ENCODE results near the gene SHC4. TPM values are rescaled to one million over a fixed set of nuclear protein-coding genes. Genes with fewer than 3 reads are reported as not detected.

SHC4 gene
- total RNA-seq, 6 donors from 2014 or later, result under 0.01 to 0.59 (median 0.20) TPM; not detected in 2

GRCh38 chr15:48890375-48890972 lies 73.2 kb downstream of the SHC4 start:
- ATAC-seq (ENCODE audit: low FRiP score in 2 of 2), result no peak
- Histone ChIP-seq H3K36me3 (no peaks in the 10 kb centered on the region), H3K4me3 (no peak overlapping the region), H3K27ac (no peak overlapping the region), H3K27me3 (no peaks in the 10 kb centered on the region), H3K4me1 (no peaks in the 10 kb centered on the region), H3K9me3 (no peaks in the 10 kb centered on the region)
- WGBS, 2 donors, result 83 to 87% methylated on average over 10 of the region's 10 CpGs
- no peak for TF ChIP-seq POLR2AphosphoS5 (IDR thresholded peaks at IDR 0.05)
- no peak for TF ChIP-seq POLR2A (IDR thresholded peaks at IDR 0.05)
- no peak for TF ChIP-seq EP300 (IDR thresholded peaks at IDR 0.05)
- TF ChIP-seq, protein P1, sequence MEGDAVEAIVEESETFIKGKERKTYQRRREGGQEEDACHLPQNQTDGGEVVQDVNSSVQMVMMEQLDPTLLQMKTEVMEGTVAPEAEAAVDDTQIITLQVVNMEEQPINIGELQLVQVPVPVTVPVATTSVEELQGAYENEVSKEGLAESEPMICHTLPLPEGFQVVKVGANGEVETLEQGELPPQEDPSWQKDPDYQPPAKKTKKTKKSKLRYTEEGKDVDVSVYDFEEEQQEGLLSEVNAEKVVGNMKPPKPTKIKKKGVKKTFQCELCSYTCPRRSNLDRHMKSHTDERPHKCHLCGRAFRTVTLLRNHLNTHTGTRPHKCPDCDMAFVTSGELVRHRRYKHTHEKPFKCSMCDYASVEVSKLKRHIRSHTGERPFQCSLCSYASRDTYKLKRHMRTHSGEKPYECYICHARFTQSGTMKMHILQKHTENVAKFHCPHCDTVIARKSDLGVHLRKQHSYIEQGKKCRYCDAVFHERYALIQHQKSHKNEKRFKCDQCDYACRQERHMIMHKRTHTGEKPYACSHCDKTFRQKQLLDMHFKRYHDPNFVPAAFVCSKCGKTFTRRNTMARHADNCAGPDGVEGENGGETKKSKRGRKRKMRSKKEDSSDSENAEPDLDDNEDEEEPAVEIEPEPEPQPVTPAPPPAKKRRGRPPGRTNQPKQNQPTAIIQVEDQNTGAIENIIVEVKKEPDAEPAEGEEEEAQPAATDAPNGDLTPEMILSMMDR (IDR thresholded peaks at IDR 0.05), result no peak
- no peak for DNase-seq

DNA sequence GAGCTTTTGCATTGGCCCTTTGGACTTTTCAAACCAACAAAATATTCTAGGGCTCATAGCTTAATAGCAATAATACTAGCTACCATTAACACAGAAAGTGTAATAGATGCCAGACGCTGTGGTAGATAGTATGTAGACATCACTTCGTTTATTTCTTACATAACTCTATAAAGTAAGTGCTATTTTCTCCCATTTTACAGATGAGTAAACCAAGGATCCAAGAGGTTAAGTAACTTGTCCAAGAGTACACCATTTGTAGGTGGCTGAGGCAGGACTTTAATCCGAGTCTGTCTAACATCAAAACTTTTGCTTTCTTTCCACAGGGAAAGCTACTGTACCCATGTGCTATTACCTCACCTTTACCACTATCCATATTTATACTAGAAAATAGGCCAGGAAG lies 73.8 kb downstream of the SHC4 start:
- 85 to 92% methylated on average over 3 of the region's 3 CpGs for WGBS, 2 donors
- ATAC-seq (ENCODE audit: low FRiP score in 2 of 2) (no peak), DNase-seq (no peak)
- TF ChIP-seq EP300 (IDR thresholded peaks at IDR 0.05) (no peak), POLR2A (IDR thresholded peaks at IDR 0.05) (no peak), POLR2AphosphoS5 (IDR thresholded peaks at IDR 0.05) (no peak)
- TF ChIP-seq, protein P1 (IDR thresholded peaks at IDR 0.05), result no peak
- no peaks in the 10 kb centered on the region for H3K4me1 ChIP-seq
- H3K4me3 ChIP-seq, result no peak overlapping the region
- H3K27me3 ChIP-seq, result no peaks in the 10 kb centered on the region
- no peaks in the 10 kb centered on the region for H3K36me3 ChIP-seq
- H3K9me3 ChIP-seq, result no peaks in the 10 kb centered on the region
- no peak overlapping the region for H3K27ac ChIP-seq

- H3K4me1 ChIP-seq, result no peaks in the 10 kb centered on the region
- H3K36me3 ChIP-seq, result no peaks in the 10 kb centered on the region
- ATAC-seq (ENCODE audit: low FRiP score in 2 of 2) (peak in 1 of 2 donors; percentile 36), DNase-seq (no peak)
- H3K27me3 ChIP-seq, result no peaks in the 10 kb centered on the region
- no peaks in the 10 kb centered on the region for H3K9me3 ChIP-seq
- no peak for TF ChIP-seq POLR2AphosphoS5 (IDR thresholded peaks at IDR 0.05)
- TF ChIP-seq, protein P1 (IDR thresholded peaks at IDR 0.05), result no peak
- no peak overlapping the region for H3K27ac ChIP-seq
- no peak overlapping the region for H3K4me3 ChIP-seq
- 71 to 78% methylated on average over 1 of the region's 1 CpG for WGBS, 2 donors
These were observed 74.9 kb downstream of the SHC4 start for GRCh38 chr15:48888836-48889235.

DNA sequence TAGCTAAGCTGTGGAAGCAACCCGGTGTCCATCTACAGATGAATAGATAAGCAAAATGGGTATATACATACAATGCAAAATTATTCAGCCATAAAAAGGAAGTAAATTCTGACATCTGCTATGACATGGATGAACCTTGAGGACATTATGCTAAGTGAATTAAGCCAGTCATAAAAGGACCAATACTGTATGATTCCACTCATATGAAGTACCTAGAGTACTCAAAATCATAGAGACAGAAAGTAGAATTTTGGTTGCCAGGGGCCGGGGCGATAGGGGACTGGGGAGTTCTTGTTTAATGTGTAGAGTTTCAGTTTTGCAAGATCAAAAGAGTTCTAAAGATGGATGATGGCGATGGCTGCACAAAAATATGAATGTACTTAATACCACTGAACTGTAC lies 75.5 kb downstream of the SHC4 start:
- WGBS, 2 donors, result 72 to 82% methylated on average over 4 of the region's 4 CpGs
- no peaks in the 10 kb centered on the region for H3K9me3 ChIP-seq

More for the DNA sequence above, 75.5 kb downstream of the SHC4 start:
- H3K27ac ChIP-seq, result no peak overlapping the region
- H3K4me3 ChIP-seq, result no peak overlapping the region
- no peaks in the 10 kb centered on the region for H3K27me3 ChIP-seq
- DNase-seq, result no peak
- no peaks in the 10 kb centered on the region for H3K4me1 ChIP-seq
- no peak for ATAC-seq (ENCODE audit: low FRiP score in 2 of 2)
- H3K36me3 ChIP-seq, result no peaks in the 10 kb centered on the region
- TF ChIP-seq EP300 (IDR thresholded peaks at IDR 0.05) (no peak), POLR2A (IDR thresholded peaks at IDR 0.05) (no peak), POLR2AphosphoS5 (IDR thresholded peaks at IDR 0.05) (no peak)
- TF ChIP-seq, protein P1 (IDR thresholded peaks at IDR 0.05), result no peak
